Spleen (tissue), 11 donors: ENCODE results near the gene INF2. TPM values are rescaled to one million over a fixed set of nuclear protein-coding genes. Genes with fewer than 3 reads are reported as not detected.

Experiments
- DNase-seq: peaks from one replicate; pipeline ENCODE4 v3.0.0-alpha.2; 2020
- H3K27ac ChIP-seq, 8 donors: fragments of 200-600 bp; sonication (generic) in 7 of 8; 1 replicate in 4 of 8; 2 replicates in 4 of 8; pipeline versions ENCODE4 v1.5.0 to v1.8.0; 2016 to 2021; ENCODE audit warnings: inconsistent platforms in 4 of 8, mild to moderate bottlenecking in 4 of 8, moderate library complexity in 1 of 8
- H3K27me3 ChIP-seq, 7 donors: fragments of 200-600 bp; sonication (generic) in 6 of 7; replicated peaks in 1 of 7; 1 replicate in 4 of 7; 2 replicates in 3 of 7; pipeline versions ENCODE4 v1.5.0 to v1.8.0; 2016 to 2021; ENCODE audit warnings: inconsistent platforms in 3 of 7, mild to moderate bottlenecking in 1 of 7
- H3K36me3 ChIP-seq, 6 donors: fragments of 200-600 bp; sonication (generic) in 5 of 6; 1 replicate in 4 of 6; 2 replicates in 2 of 6; pipeline versions ENCODE4 v1.5.0 to v1.8.0; 2016 to 2021; ENCODE audit warnings: inconsistent platforms in 2 of 6
- H3K4me1 ChIP-seq, 6 donors: fragments of 200-600 bp; sonication (generic) in 5 of 6; 1 replicate in 3 of 6; 2 replicates in 3 of 6; pipeline versions ENCODE4 v1.5.0 to v1.8.0; 2016 to 2021; ENCODE audit warnings: inconsistent platforms in 3 of 6
- H3K4me3 ChIP-seq, 8 donors: fragments of 200-600 bp; sonication (generic) in 7 of 8; 1 replicate in 4 of 8; 2 replicates in 4 of 8; pipeline versions ENCODE4 v1.5.0 to v1.8.0; 2016 to 2021; ENCODE audit warnings: inconsistent platforms in 4 of 8, mild to moderate bottlenecking in 4 of 8, moderate library complexity in 2 of 8
- H3K9me3 ChIP-seq, 8 donors: fragments of 200-600 bp; sonication (generic) in 7 of 8; 1 replicate in 4 of 8; 2 replicates in 4 of 8; pipeline versions ENCODE4 v1.5.0 to v1.8.0; 2016 to 2021; ENCODE audit warnings: inconsistent platforms in 4 of 8
- POLR2A ChIP-seq, 3 donors: fragments of 450-650 bp; IDR thresholded peaks; one replicate each; pipeline ENCODE4 v1.5.1; 2017; ENCODE audit warnings: antibody characterized with exemption in 3 of 3, mild to moderate bottlenecking in 1 of 3
- POLR2AphosphoS5 ChIP-seq, 3 donors: sonication (generic); formaldehyde crosslinking; IDR thresholded peaks; one replicate each; pipeline ENCODE4 v1.5.1; 2017; ENCODE audit warnings: antibody characterized with exemption in 3 of 3
- WGBS, 5 donors: extraction: QIAGEN DNeasy Blood & Tissue Kit in 3 of 5; methylation state at CpG; one replicate each; pipeline versions ENCODE4 v1.1.5 to v1.1.7; 2013 to 2018; 5-methylcytosine and 5-hydroxymethylcytosine counted together
- intact Hi-C: fragments of 100-400 bp; cut with DNase I; formaldehyde crosslinking; loops from one replicate; pipeline ENCODE4 v1.15.0; 2023; ENCODE audit warnings: low total_unique reads
- polyA plus RNA-seq, 3 donors: library from polyadenylated mRNA; stranded (reverse); fragments of 200-250 nt; gene quantifications; one replicate each; pipeline ENCODE4 v1.2.1, GENCODE V29; 2013
- total RNA-seq, 7 donors: library from RNA; depleted of rRNA in 3 of 7; stranded (reverse); fragments of >200 nt in 3 of 7; fragmentation: NEBNext Ultra II Directional in 4 of 7; extraction: Animal tissue kit (Norgen Biotek cat#: 25700) in 4 of 7; gene quantifications; one replicate each; pipeline versions ENCODE4 v1.1.0 to v1.2.1, GENCODE V29; 2016 to 2021
- TF ChIP-seq, protein P1 (sequence below), 11 experiments: fragments of 200-600 bp in 7 of 11; fragments of 450-650 bp in 4 of 11; sonication (generic) in 4 of 11; IDR thresholded peaks in 8 of 11; conservative IDR thresholded peaks in 3 of 11; 1 replicate in 7 of 11; 2 replicates in 4 of 11; pipeline versions ENCODE4 v1.4.0 to v1.8.0; 2016 to 2021; ENCODE audit warnings: antibody characterized with exemption in 11 of 11, inconsistent platforms in 4 of 11, mild to moderate bottlenecking in 1 of 11
- donor health status: healthy with polysubstance abuse.
- donor health status: DM: no; HTN: no; CAD: no; lungs with moderate emphysema.
- donor health status: DM: no; HTN: no; CAD: no.
- donor health status: Bipolar disorder and iron deficiency.
- donor health status: healthy.
- donor health status: DM: no; HTN: no; CAD: no.
- donor health status: DM: yes; HTN: yes; CAD: no.

Gene INF2
- total and polyA plus RNA-seq, 10 donors: 56.6 to 120 (median 98.6) TPM

DNA sequence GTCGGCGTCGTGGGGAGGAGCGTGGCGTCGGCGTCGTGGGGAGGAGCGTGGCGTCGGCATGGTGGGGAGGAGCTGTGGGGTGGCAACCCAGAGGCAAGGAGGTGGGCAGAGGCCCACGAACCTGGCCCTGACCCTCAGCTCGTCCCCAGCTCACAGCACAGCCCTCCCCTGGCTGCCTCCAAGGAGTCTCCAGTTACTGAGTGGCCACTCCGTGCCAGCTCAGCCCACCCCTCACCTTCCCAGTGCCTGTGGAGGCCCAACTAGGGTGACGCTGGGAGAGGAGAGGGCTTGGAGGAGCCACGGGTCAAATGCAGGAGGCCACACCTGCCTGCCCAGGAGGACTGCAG lies 40.4 kb downstream of the INF2 start:
- H3K4me1 ChIP-seq: peaks cover 6 to 46% (median 27%) of the 10 kb centered on the region in 6 donors
- WGBS, 5 donors: 90 to 94% (median 92%) methylated on average over 8 to 16 of the region's 16 CpGs
- no peaks in the 10 kb centered on the region for H3K36me3 ChIP-seq
- TF ChIP-seq, protein P1, sequence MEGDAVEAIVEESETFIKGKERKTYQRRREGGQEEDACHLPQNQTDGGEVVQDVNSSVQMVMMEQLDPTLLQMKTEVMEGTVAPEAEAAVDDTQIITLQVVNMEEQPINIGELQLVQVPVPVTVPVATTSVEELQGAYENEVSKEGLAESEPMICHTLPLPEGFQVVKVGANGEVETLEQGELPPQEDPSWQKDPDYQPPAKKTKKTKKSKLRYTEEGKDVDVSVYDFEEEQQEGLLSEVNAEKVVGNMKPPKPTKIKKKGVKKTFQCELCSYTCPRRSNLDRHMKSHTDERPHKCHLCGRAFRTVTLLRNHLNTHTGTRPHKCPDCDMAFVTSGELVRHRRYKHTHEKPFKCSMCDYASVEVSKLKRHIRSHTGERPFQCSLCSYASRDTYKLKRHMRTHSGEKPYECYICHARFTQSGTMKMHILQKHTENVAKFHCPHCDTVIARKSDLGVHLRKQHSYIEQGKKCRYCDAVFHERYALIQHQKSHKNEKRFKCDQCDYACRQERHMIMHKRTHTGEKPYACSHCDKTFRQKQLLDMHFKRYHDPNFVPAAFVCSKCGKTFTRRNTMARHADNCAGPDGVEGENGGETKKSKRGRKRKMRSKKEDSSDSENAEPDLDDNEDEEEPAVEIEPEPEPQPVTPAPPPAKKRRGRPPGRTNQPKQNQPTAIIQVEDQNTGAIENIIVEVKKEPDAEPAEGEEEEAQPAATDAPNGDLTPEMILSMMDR (IDR thresholded peaks at IDR 0.05 in 8 of 11, conservative IDR thresholded peaks at IDR 0.05 in 3 of 11): no peak
- peak in 1 of 3 donors; percentile 6 for TF ChIP-seq POLR2AphosphoS5 (IDR thresholded peaks at IDR 0.05)
- no peak for TF ChIP-seq POLR2A (IDR thresholded peaks at IDR 0.05)
- DNase-seq: no peak
- H3K27ac ChIP-seq: no peak overlapping the region
- no peaks in the 10 kb centered on the region for H3K9me3 ChIP-seq
- no peak overlapping the region for H3K4me3 ChIP-seq
- intact Hi-C loops: no loop called here
- peaks cover 0 to 4% (median 0%) of the 10 kb centered on the region in 7 donors for H3K27me3 ChIP-seq

DNA sequence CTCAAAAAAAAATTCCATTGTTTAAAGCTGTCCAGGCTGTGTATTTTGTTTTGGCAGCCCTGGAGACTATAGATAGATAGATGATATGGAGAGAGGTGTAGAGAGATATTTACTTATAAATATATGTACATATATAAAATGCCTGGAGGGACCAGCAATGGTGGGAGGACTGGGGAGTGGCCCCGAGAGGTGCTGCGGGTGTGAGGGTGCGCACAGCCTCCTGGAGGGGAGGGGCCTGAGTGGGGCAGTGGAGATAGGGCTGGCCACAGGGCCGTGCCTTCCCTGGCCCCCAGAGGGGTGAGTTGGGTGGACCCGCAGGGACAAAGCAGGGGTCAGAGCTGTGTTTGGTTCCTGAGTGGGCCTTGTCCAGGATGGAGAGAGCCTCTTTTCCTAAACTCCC lies 41.1 kb downstream of the INF2 start:
- intact Hi-C loops: no loop called here
- H3K4me1 ChIP-seq: peaks cover 11 to 46% (median 30%) of the 10 kb centered on the region in 6 donors
- no peaks in the 10 kb centered on the region for H3K27me3 ChIP-seq
- no peaks in the 10 kb centered on the region for H3K36me3 ChIP-seq
- H3K4me3 ChIP-seq: no peak overlapping the region
- 85 to 90% (median 89%) methylated on average over 5 of the region's 5 CpGs for WGBS, 5 donors
- H3K9me3 ChIP-seq: no peaks in the 10 kb centered on the region
- TF ChIP-seq POLR2A (IDR thresholded peaks at IDR 0.05) (no peak), POLR2AphosphoS5 (IDR thresholded peaks at IDR 0.05) (no peak)
- TF ChIP-seq, protein P1 (IDR thresholded peaks at IDR 0.05 in 8 of 11, conservative IDR thresholded peaks at IDR 0.05 in 3 of 11): no peak
- no peak overlapping the region for H3K27ac ChIP-seq
- no peak for DNase-seq

DNA sequence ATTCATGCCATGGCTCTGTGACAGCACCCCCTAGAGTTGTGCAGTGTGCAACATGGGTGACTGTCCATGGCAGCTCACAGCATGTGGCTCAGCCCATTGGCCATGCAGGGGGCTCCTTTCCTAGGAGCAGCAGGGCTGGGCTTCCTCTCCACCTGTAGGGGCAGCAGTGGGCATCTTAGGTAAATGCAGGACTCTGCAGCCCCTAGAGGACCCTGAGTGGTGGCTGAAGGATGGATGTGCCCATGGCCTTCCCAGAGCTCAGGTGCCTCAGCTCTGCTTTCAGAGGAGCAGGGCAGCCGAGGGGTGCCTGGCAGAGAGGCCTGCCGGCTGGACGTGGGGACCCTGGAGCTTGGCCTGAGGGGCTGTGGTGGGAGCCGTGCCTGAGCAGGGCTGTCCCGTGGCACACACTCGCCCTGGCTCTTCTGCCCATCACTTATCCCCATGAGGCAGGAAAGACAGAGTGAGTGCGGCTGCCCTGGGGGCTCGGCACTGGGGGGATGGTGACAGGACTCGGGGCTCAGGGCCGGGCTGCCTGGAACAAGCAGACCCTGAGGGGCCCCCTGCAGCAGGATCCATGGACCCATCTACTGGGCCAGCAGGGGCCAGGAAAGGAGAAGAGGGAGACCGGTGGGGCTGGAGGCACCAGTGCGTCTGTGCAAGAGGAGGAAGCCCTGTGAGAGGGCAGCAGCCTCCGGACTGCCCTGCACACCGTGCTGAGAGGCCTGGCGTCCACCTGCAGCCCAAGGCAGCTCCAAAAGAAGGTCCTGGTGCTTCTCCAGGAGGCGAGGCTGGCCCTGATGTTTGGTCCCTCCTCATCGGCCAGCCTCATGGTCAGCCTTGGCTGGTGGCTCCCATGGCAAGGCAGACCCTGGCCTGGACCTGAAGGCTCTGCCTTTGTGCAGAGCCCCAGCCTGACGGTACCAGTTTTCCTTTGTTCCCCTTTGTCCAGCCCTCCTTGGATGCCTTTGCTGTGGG lies 42.2 kb downstream of the INF2 start:
- Histone ChIP-seq H3K4me3 (no peak overlapping the region), H3K9me3 (no peaks in the 10 kb centered on the region), H3K27me3 (no peaks in the 10 kb centered on the region), H3K4me1 (peaks cover 16 to 54% (median 39%) of the 10 kb centered on the region in 6 donors), H3K27ac (no peak overlapping the region), H3K36me3 (no peaks in the 10 kb centered on the region)
- TF ChIP-seq, protein P1 (IDR thresholded peaks at IDR 0.05 in 8 of 11, conservative IDR thresholded peaks at IDR 0.05 in 3 of 11): peak in 2 of 11 experiments; percentile 11 to 39
- TF ChIP-seq POLR2AphosphoS5 (IDR thresholded peaks at IDR 0.05): no peak
- TF ChIP-seq POLR2A (IDR thresholded peaks at IDR 0.05): no peak
- intact Hi-C loops: no loop called here
- WGBS, 5 donors: 87 to 95% (median 90%) methylated on average over 11 to 18 of the region's 18 CpGs
- DNase-seq: no peak

DNA sequence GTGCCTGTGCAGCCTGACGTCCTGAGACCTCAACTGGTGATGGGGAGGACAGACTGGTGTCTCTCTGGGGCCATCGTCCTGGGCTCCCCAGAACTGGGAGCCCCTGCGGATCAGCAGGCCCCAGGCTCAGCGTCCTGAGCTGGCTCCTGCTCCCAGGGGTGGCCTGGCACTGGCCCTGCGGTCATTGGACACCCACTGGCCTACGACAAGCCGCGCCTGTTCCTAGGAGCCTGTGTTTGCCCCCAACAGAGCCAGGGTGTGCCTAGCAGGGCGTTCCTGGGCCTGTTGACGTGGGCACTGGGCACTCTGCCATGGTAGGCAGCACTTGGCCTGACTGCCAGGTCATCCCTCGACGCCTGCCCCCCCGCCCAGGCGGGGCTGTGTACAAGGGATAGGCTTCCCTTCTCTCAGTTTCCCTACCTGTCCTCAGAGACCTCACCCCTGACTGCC lies 43.0 kb downstream of the INF2 start:
- no peaks in the 10 kb centered on the region for H3K27me3 ChIP-seq
- intact Hi-C loops: no loop called here
- no peak for DNase-seq
- H3K4me3 ChIP-seq: no peak overlapping the region
- no peaks in the 10 kb centered on the region for H3K9me3 ChIP-seq
- WGBS, 5 donors: 76 to 87% (median 81%) methylated on average over 10 to 14 of the region's 14 CpGs
- no peak overlapping the region for H3K27ac ChIP-seq
- peaks cover 16 to 62% (median 45%) of the 10 kb centered on the region in 6 donors for H3K4me1 ChIP-seq
- H3K36me3 ChIP-seq: no peaks in the 10 kb centered on the region
- TF ChIP-seq, protein P1 (IDR thresholded peaks at IDR 0.05 in 8 of 11, conservative IDR thresholded peaks at IDR 0.05 in 3 of 11): no peak
- TF ChIP-seq POLR2AphosphoS5 (IDR thresholded peaks at IDR 0.05): peak in 2 of 3 donors; percentile 24 to 39
